ENCODE results near the gene COL2A1. TPM values are rescaled to one million over a fixed set of nuclear protein-coding genes. Genes with fewer than 3 reads are reported as not detected.

The COL2A1 gene
- total and polyA plus RNA-seq, 9 of the 15 experiments (the other 6 are each of a cell fraction or from before 2014, with no cell fraction given), result 0.46 TPM; not detected in 8

DNA sequence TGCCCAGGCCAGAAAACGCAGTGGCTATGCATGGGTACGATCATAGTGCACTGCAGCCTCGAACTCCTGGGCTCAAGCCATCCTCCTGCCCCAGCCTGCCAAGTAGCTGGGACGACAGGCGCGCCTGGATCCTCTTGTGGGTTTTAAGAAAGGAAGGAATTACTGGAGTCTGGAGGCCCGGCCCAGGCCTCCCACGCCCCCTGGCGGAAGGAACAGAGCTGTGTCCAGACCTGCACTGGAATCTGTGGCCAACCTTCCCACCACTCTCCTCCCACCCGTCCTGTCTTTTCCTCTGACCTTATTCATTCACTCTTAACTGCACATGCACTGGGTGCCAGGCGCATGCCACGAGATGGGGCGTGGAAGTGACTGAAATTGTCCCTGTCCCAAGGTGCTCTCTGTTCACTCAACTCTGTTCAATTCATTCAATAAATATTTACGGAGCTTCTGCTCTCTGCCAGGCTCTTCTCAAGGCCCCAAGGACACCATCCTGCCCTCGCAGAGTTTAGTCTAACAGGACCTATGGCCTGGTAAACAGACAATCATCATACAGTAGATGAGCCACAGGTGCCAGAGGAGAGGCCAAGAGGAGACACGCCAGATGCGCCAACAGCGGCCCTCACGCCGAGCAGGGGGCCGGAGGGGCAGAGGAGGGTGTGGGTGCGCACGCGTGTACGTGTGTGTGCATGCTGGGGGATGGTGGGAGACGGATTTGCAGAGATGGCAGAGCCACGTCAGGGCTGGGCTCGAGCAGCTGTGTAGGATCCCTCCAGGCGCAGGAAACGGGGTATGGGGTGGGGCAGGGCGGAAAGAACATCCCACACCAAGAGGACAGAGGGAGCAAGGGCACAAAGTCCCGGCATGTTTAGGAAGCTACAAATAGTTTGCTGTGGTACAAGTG, 54.6 kb downstream of the COL2A1 start:
- intact Hi-C loops (cut with micrococcal nuclease) (loop anchor here (1.0 to 5.0 kb wide), 6 partner anchors 42 to 239 kb away; no protein-coding TSS in a partner anchor), in situ Hi-C loops (cut with MboI) (loop anchor here (5.0 kb wide), 1 partner anchor 237 kb away; no protein-coding TSS in a partner anchor)
- Histone ChIP-seq H3K4me2 (ENCODE audit: insufficient read depth, low read length) (no peak overlapping the region), H3K9ac (ENCODE audit: insufficient read depth in 1 of 2, low read depth in 2 of 2, low read length in 2 of 2) (peak overlapping the region in 1 of 2 experiments; percentile 41; a peak in 2 of 4 replicates), H3K79me2 (ENCODE audit: control insufficient read depth, insufficient read depth, low read length) (no peaks in the 10 kb centered on the region), H3K9me3 (replicated peaks; ENCODE audit: control insufficient read depth, insufficient read depth, low read depth, low read length) (no peaks in the 10 kb centered on the region), H3K36me3 (ENCODE audit: control insufficient read depth, insufficient read depth, low read length) (no peaks in the 10 kb centered on the region), H2AFZ (ENCODE audit: low read depth, low read length) (peak overlapping the region; percentile 61; the same call in 1 of the 2 replicates), H3K27ac (ENCODE audit: extremely low read depth, low read depth, low read length) (no peak overlapping the region), H3K4me1 (replicated peaks in 1 of 2; ENCODE audit: control insufficient read depth in 2 of 2, insufficient read depth in 2 of 2, low read length in 2 of 2) (peaks cover 0 to 11% of the 10 kb centered on the region in 2 experiments; a peak in 3 of 5 replicates), H3K27me3 (ENCODE audit: control insufficient read depth in 2 of 2, insufficient read depth in 2 of 2, low read length in 2 of 2) (peaks cover 6 to 49% of the 10 kb centered on the region in 2 experiments; a peak in 3 of 5 replicates), H3K4me3 (no peak overlapping the region), H3K9me1 (ENCODE audit: control insufficient read depth, insufficient read depth, low read length) (no peaks in the 10 kb centered on the region), H4K20me1 (replicated peaks; ENCODE audit: control insufficient read depth, insufficient read depth, low read length) (no peaks in the 10 kb centered on the region)
- FAIRE-seq (peak; percentile 92), DNase-seq (ENCODE audit: extremely low read depth in 1 of 4, low spot score in 3 of 4) (peak; percentile 83 to 86 (median 84)), ATAC-seq (peak; percentile 96)
- ChIA-PET POLR2A (interaction anchor here (0.6 to 1.2 kb wide), 8 partner anchors 9 to 410 kb away, joined by 3 to 6 read pairs (median 3); no protein-coding TSS in a partner anchor), CTCF (ENCODE audit: low intra/inter-chr PET ratio) (interaction anchor here (0.6 to 1.6 kb wide), 6 partner anchors 10 to 295 kb away, joined by 3 to 6 read pairs (median 4); no protein-coding TSS in a partner anchor)
- 28% methylated on average over 28 of the region's 32 CpGs for WGBS (ENCODE audit: insufficient coverage, low coverage, missing lambda C conversion rate)
- BruUV-seq (replicated peaks), result no TSS peak
- TF ChIP-seq CTBP1 (IDR thresholded peaks at IDR 0.05; ENCODE audit: borderline replicate concordance), result 0 out of 2 replicates have a peak, but pooled peaks have one; percentile 38
- TF ChIP-seq ELF4 (CRISPR knock-in tag; IDR thresholded peaks at IDR 0.05), result no peak
- TF ChIP-seq ZFP36 (IDR thresholded peaks at IDR 0.05; ENCODE audit: low read depth, low read length, partially characterized antibody), result peak; percentile 25
- peak in 1 of 2 experiments; percentile 61; a peak in 1 of 4 replicates for TF ChIP-seq TEAD1 (CRISPR knock-in tag; IDR thresholded peaks at IDR 0.05)
- TF ChIP-seq, protein P1, sequence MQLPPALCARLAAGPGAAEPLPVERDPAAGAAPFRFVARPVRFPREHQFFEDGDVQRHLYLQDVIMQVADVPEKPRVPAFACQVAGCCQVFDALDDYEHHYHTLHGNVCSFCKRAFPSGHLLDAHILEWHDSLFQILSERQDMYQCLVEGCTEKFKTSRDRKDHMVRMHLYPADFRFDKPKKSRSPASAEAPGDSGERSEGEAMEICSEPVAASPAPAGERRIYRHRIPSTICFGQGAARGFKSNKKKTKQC (CRISPR knock-in tag; IDR thresholded peaks at IDR 0.05), result 0 out of 2 replicates have a peak, but pooled peaks have one; percentile 51
- TF ChIP-seq XRCC5 (IDR thresholded peaks at IDR 0.05; ENCODE audit: low read depth, low read length), result peak; percentile 28; the same call in 1 of the 2 replicates
- TF ChIP-seq, protein P2, sequence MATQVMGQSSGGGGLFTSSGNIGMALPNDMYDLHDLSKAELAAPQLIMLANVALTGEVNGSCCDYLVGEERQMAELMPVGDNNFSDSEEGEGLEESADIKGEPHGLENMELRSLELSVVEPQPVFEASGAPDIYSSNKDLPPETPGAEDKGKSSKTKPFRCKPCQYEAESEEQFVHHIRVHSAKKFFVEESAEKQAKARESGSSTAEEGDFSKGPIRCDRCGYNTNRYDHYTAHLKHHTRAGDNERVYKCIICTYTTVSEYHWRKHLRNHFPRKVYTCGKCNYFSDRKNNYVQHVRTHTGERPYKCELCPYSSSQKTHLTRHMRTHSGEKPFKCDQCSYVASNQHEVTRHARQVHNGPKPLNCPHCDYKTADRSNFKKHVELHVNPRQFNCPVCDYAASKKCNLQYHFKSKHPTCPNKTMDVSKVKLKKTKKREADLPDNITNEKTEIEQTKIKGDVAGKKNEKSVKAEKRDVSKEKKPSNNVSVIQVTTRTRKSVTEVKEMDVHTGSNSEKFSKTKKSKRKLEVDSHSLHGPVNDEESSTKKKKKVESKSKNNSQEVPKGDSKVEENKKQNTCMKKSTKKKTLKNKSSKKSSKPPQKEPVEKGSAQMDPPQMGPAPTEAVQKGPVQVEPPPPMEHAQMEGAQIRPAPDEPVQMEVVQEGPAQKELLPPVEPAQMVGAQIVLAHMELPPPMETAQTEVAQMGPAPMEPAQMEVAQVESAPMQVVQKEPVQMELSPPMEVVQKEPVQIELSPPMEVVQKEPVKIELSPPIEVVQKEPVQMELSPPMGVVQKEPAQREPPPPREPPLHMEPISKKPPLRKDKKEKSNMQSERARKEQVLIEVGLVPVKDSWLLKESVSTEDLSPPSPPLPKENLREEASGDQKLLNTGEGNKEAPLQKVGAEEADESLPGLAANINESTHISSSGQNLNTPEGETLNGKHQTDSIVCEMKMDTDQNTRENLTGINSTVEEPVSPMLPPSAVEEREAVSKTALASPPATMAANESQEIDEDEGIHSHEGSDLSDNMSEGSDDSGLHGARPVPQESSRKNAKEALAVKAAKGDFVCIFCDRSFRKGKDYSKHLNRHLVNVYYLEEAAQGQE (IDR thresholded peaks at IDR 0.05; ENCODE audit: borderline replicate concordance), result peak; percentile 82; the same call in 1 of the 2 replicates
- TF ChIP-seq, protein P2 (CRISPR knock-in tag; IDR thresholded peaks at IDR 0.05; ENCODE audit: low read depth), result no peak
- TF ChIP-seq STAG1 (CRISPR knock-in tag; IDR thresholded peaks at IDR 0.05; ENCODE audit: borderline replicate concordance), result peak; percentile 35; the same call in 1 of the 2 replicates
- no peak for TF ChIP-seq SRF (CRISPR knock-in tag; IDR thresholded peaks at IDR 0.05)
- no peak for TF ChIP-seq SNIP1 (IDR thresholded peaks at IDR 0.05; ENCODE audit: low read depth)
- TF ChIP-seq SMC3 (conservative IDR thresholded peaks at IDR 0.05; ENCODE audit: insufficient read depth, low read depth, low read length), result peak; percentile 79
